Measurements from ENCODE around the gene COBLL1.
A peak's percentile ranks its signal among the peaks of the same experiment; 100 is the strongest.

The COBLL1 gene

GRCh38 chr2:164739966-164740365, 101.7 kb downstream of the COBLL1 start:
- no peak overlapping the region for H3K27ac ChIP-seq
- no peak for DNase-seq (ENCODE audit: low read depth, low spot score)
- no peaks in the 10 kb centered on the region for H3K9me3 ChIP-seq (ENCODE audit: low read depth, low read length)
- H3K36me3 ChIP-seq (ENCODE audit: insufficient read depth, low read length): no peaks in the 10 kb centered on the region
- TF ChIP-seq EZH2 (IDR thresholded peaks at IDR 0.05) (no peak), FOXP2 (optimal IDR thresholded peaks at IDR 0.05; ENCODE audit: control extremely low read depth, extremely low read length, insufficient read depth) (no peak), POLR2AphosphoS5 (IDR thresholded peaks at IDR 0.05; ENCODE audit: borderline replicate concordance, low read depth, low read length) (no peak)
- no peak overlapping the region for H3K4me3 ChIP-seq
- H3K9ac ChIP-seq (ENCODE audit: insufficient read length): no peak overlapping the region

- H3K4me3 ChIP-seq: peak overlapping the region; percentile 43
- DNase-seq (ENCODE audit: low read depth, low spot score): peak; percentile 57
- no peak overlapping the region for H3K9ac ChIP-seq (ENCODE audit: insufficient read length)
- no peak for TF ChIP-seq POLR2AphosphoS5 (IDR thresholded peaks at IDR 0.05; ENCODE audit: borderline replicate concordance, low read depth, low read length)
- no peak for TF ChIP-seq FOXP2 (optimal IDR thresholded peaks at IDR 0.05; ENCODE audit: control extremely low read depth, extremely low read length, insufficient read depth)
- TF ChIP-seq EZH2 (IDR thresholded peaks at IDR 0.05): no peak
- no peaks in the 10 kb centered on the region for H3K36me3 ChIP-seq (ENCODE audit: insufficient read depth, low read length)
- H3K27ac ChIP-seq: no peak overlapping the region
- no peaks in the 10 kb centered on the region for H3K9me3 ChIP-seq (ENCODE audit: low read depth, low read length)
Observed at GRCh38 chr2:164737612-164738081, 104.0 kb downstream of the COBLL1 start.

GRCh38 chr2:164735309-164735919, 106.2 kb downstream of the COBLL1 start:
- DNase-seq (ENCODE audit: low read depth, low spot score): no peak

GRCh38 chr2:164734196-164734595, 107.4 kb downstream of the COBLL1 start:
- no peaks in the 10 kb centered on the region for H3K9me3 ChIP-seq (ENCODE audit: low read depth, low read length)
- TF ChIP-seq FOXP2 (optimal IDR thresholded peaks at IDR 0.05; ENCODE audit: control extremely low read depth, extremely low read length, insufficient read depth) (no peak), EZH2 (IDR thresholded peaks at IDR 0.05) (no peak), POLR2AphosphoS5 (IDR thresholded peaks at IDR 0.05; ENCODE audit: borderline replicate concordance, low read depth, low read length) (no peak)
- H3K9ac ChIP-seq (ENCODE audit: insufficient read length): no peak overlapping the region
- DNase-seq (ENCODE audit: low read depth, low spot score): no peak
- no peaks in the 10 kb centered on the region for H3K36me3 ChIP-seq (ENCODE audit: insufficient read depth, low read length)
- H3K4me3 ChIP-seq: no peak overlapping the region
- H3K27ac ChIP-seq: no peak overlapping the region

More at GRCh38 chr2:164735309-164735919, 106.2 kb downstream of the COBLL1 start:
- Histone ChIP-seq H3K27ac (no peak overlapping the region), H3K4me3 (no peak overlapping the region), H3K36me3 (ENCODE audit: insufficient read depth, low read length) (no peaks in the 10 kb centered on the region), H3K9me3 (ENCODE audit: low read depth, low read length) (no peaks in the 10 kb centered on the region), H3K9ac (ENCODE audit: insufficient read length) (no peak overlapping the region)
- TF ChIP-seq POLR2AphosphoS5 (IDR thresholded peaks at IDR 0.05; ENCODE audit: borderline replicate concordance, low read depth, low read length) (no peak), FOXP2 (optimal IDR thresholded peaks at IDR 0.05; ENCODE audit: control extremely low read depth, extremely low read length, insufficient read depth) (no peak)

GRCh38 chr2:164725542-164725941, 116.1 kb downstream of the COBLL1 start:
- TF ChIP-seq FOXP2 (optimal IDR thresholded peaks at IDR 0.05; ENCODE audit: control extremely low read depth, extremely low read length, insufficient read depth) (no peak), EZH2 (IDR thresholded peaks at IDR 0.05) (no peak), POLR2AphosphoS5 (IDR thresholded peaks at IDR 0.05; ENCODE audit: borderline replicate concordance, low read depth, low read length) (no peak)
- Histone ChIP-seq H3K9me3 (ENCODE audit: low read depth, low read length) (no peaks in the 10 kb centered on the region), H3K27ac (no peak overlapping the region), H3K4me3 (no peak overlapping the region), H3K9ac (ENCODE audit: insufficient read length) (no peak overlapping the region), H3K36me3 (ENCODE audit: insufficient read depth, low read length) (no peaks in the 10 kb centered on the region)
- no peak for DNase-seq (ENCODE audit: low read depth, low spot score)

- Histone ChIP-seq H3K27ac (no peak overlapping the region), H3K36me3 (ENCODE audit: insufficient read depth, low read length) (no peaks in the 10 kb centered on the region), H3K9me3 (ENCODE audit: low read depth, low read length) (no peaks in the 10 kb centered on the region), H3K4me3 (no peak overlapping the region), H3K9ac (ENCODE audit: insufficient read length) (no peak overlapping the region)
- no peak for DNase-seq (ENCODE audit: low read depth, low spot score)
- TF ChIP-seq FOXP2 (optimal IDR thresholded peaks at IDR 0.05; ENCODE audit: control extremely low read depth, extremely low read length, insufficient read depth): no peak
- no peak for TF ChIP-seq POLR2AphosphoS5 (IDR thresholded peaks at IDR 0.05; ENCODE audit: borderline replicate concordance, low read depth, low read length)
Observed at GRCh38 chr2:164722616-164723338, 118.8 kb downstream of the COBLL1 start.

- Histone ChIP-seq H3K36me3 (ENCODE audit: insufficient read depth, low read length) (no peaks in the 10 kb centered on the region), H3K9ac (ENCODE audit: insufficient read length) (no peak overlapping the region), H3K27ac (no peak overlapping the region), H3K9me3 (ENCODE audit: low read depth, low read length) (no peaks in the 10 kb centered on the region), H3K4me3 (no peak overlapping the region)
- no peak for DNase-seq (ENCODE audit: low read depth, low spot score)
- no peak for TF ChIP-seq EZH2 (IDR thresholded peaks at IDR 0.05)
- no peak for TF ChIP-seq FOXP2 (optimal IDR thresholded peaks at IDR 0.05; ENCODE audit: control extremely low read depth, extremely low read length, insufficient read depth)
- no peak for TF ChIP-seq POLR2AphosphoS5 (IDR thresholded peaks at IDR 0.05; ENCODE audit: borderline replicate concordance, low read depth, low read length)
Observed at GRCh38 chr2:164721430-164721829, 120.2 kb downstream of the COBLL1 start.

- no peak overlapping the region for H3K27ac ChIP-seq
- no peak overlapping the region for H3K9ac ChIP-seq (ENCODE audit: insufficient read length)
- no peaks in the 10 kb centered on the region for H3K9me3 ChIP-seq (ENCODE audit: low read depth, low read length)
- TF ChIP-seq FOXP2 (optimal IDR thresholded peaks at IDR 0.05; ENCODE audit: control extremely low read depth, extremely low read length, insufficient read depth) (no peak), EZH2 (IDR thresholded peaks at IDR 0.05) (no peak), POLR2AphosphoS5 (IDR thresholded peaks at IDR 0.05; ENCODE audit: borderline replicate concordance, low read depth, low read length) (no peak)
- no peak for DNase-seq (ENCODE audit: low read depth, low spot score)
- H3K4me3 ChIP-seq: no peak overlapping the region
- H3K36me3 ChIP-seq (ENCODE audit: insufficient read depth, low read length): no peaks in the 10 kb centered on the region
Observed at GRCh38 chr2:164719996-164720941, 121.4 kb downstream of the COBLL1 start.
